OCI-LY7 (cell line): ENCODE results near the gene DDX23.

Experiments
- CTCF ChIP-seq: fragments of 200-600 bp; sonication (generic); conservative IDR thresholded peaks from 2 replicates; pipeline ENCODE4 v1.5.1; 2014; ENCODE audit warnings: mild to moderate bottlenecking, antibody characterized with exemption, low read length, moderate library complexity, mixed read lengths
- EZH2phosphoT487 ChIP-seq: fragments of 200-600 bp; sonication (generic); IDR thresholded peaks from 2 replicates; pipeline ENCODE4 v1.6.1; 2018; ENCODE audit warnings: low read depth, borderline replicate concordance, mild to moderate bottlenecking, mixed run types, antibody characterized with exemption, low read length, moderate library complexity, mixed read lengths

- TF ChIP-seq CTCF (no peak), EZH2phosphoT487 (no peak)
Measured at GRCh38 chr12:48824112-48824511, 27.9 kb downstream of the DDX23 start.
